HepG2 (cell line): Measurements from ENCODE around the gene JOSD1. TPM values are rescaled to one million over a fixed set of nuclear protein-coding genes. Genes with fewer than 3 reads are reported as not detected.

ENCODE experiments used
- ASH2L ChIP-seq: fragments of 300-600, 200-600 bp; sonication (generic); IDR thresholded peaks from 2 replicates; pipeline ENCODE4 v1.7.0; 2017; ENCODE audit warnings: low read depth, mild to moderate bottlenecking, moderate library complexity, mixed read lengths, low read length; ENCODE audit not compliant: insufficient read length
- CREB1 ChIP-seq, 2 experiments: fragments of 450-650 bp in 1 of 2; IDR thresholded peaks; 2 replicates each; pipeline ENCODE4 v1.6.1; 2016 to 2017; ENCODE audit warnings: control low read depth in 1 of 2, mild to moderate bottlenecking in 1 of 2, missing compliant biosample characterization in 1 of 2, missing genetic modification characterization in 1 of 2
- DNMT1 ChIP-seq: sonication (generic); formaldehyde crosslinking; IDR thresholded peaks from 2 replicates; pipeline ENCODE4 v1.5.1; 2020; ENCODE audit warnings: mild to moderate bottlenecking, missing genetic modification reagents
- FOXK1 ChIP-seq: sonication (generic); formaldehyde crosslinking; IDR thresholded peaks from 2 replicates; pipeline ENCODE4 v1.4.0; 2020; ENCODE audit warnings: low read depth, missing genetic modification reagents, borderline replicate concordance
- HNRNPUL1 ChIP-seq: fragments of 200-400 bp; formaldehyde crosslinking; IDR thresholded peaks from 2 replicates; pipeline ENCODE4 v1.6.1; 2017; ENCODE audit warnings: low read depth, mild to moderate bottlenecking, low read length, moderate library complexity
- KDM2A ChIP-seq: sonication (generic); formaldehyde crosslinking; IDR thresholded peaks from 2 replicates; pipeline ENCODE4 v1.4.0; 2020; ENCODE audit warnings: low read depth, missing genetic modification reagents, borderline replicate concordance
- MAF1 ChIP-seq: sonication (generic); formaldehyde crosslinking; IDR thresholded peaks from 2 replicates; pipeline ENCODE4 v1.5.0; 2020; ENCODE audit warnings: missing genetic modification reagents, borderline replicate concordance
- MXI1 ChIP-seq: IDR thresholded peaks from 3 replicates; pipeline ENCODE4 v1.6.1; 2012; ENCODE audit warnings: low read depth, low read length, inconsistent platforms, borderline replicate concordance
- NCOA5 ChIP-seq: sonication (generic); formaldehyde crosslinking; IDR thresholded peaks from 2 replicates; pipeline ENCODE4 v1.4.0; 2020; ENCODE audit warnings: missing genetic modification reagents
- NFIB ChIP-seq: sonication (generic); formaldehyde crosslinking; IDR thresholded peaks from 2 replicates; pipeline ENCODE4 v1.9.0; 2021; ENCODE audit warnings: missing genetic modification reagents, mild to moderate bottlenecking, borderline replicate concordance
- NR1H2 ChIP-seq: sonication (generic); formaldehyde crosslinking; IDR thresholded peaks from 2 replicates; pipeline ENCODE4 v1.8.1; 2022; ENCODE audit warnings: low read depth, missing genetic modification reagents, borderline replicate concordance
- PRPF4 ChIP-seq: fragments of 200-400 bp; formaldehyde crosslinking; IDR thresholded peaks from 2 replicates; pipeline ENCODE4 v1.6.1; 2016; ENCODE audit warnings: low read length, low read depth; ENCODE audit not compliant: poor library complexity, severe bottlenecking
- RXRA ChIP-seq: sonication (generic); formaldehyde crosslinking; IDR thresholded peaks from 2 replicates; pipeline ENCODE4 v1.5.1; 2020; ENCODE audit warnings: missing genetic modification reagents
- SCMH1 ChIP-seq: sonication (generic); formaldehyde crosslinking; IDR thresholded peaks from 2 replicates; pipeline ENCODE4 v1.9.0; 2021; ENCODE audit warnings: missing genetic modification reagents, mild to moderate bottlenecking, borderline replicate concordance
- SRSF9 ChIP-seq: fragments of 200-400 bp; formaldehyde crosslinking; IDR thresholded peaks from 2 replicates; pipeline ENCODE4 v1.6.1; 2018; ENCODE audit warnings: borderline replicate concordance, mild to moderate bottlenecking, low read depth, low read length; ENCODE audit not compliant: insufficient read depth, poor library complexity, severe bottlenecking
- TCF7L2 ChIP-seq: IDR thresholded peaks from 2 replicates; pipeline ENCODE4 v1.6.1; 2011; ENCODE audit warnings: mild to moderate bottlenecking, low read depth, low read length, moderate library complexity
- ZBTB1 ChIP-seq: sonication (generic); formaldehyde crosslinking; IDR thresholded peaks from 2 replicates; pipeline ENCODE4 v1.4.0; 2020; ENCODE audit warnings: missing genetic modification reagents, borderline replicate concordance
- ZBTB3 ChIP-seq: sonication (generic); formaldehyde crosslinking; IDR thresholded peaks from 2 replicates; pipeline ENCODE4 v1.4.0; 2020; ENCODE audit warnings: low read depth, mild to moderate bottlenecking, moderate library complexity, missing genetic modification reagents, borderline replicate concordance
- ZFAT ChIP-seq: sonication (generic); formaldehyde crosslinking; conservative IDR thresholded peaks from 2 replicates; pipeline ENCODE4 v1.8.1; 2023; ENCODE audit warnings: missing genetic modification reagents, inconsistent platforms
- ZFP82 ChIP-seq: sonication (generic); formaldehyde crosslinking; IDR thresholded peaks from 2 replicates; pipeline ENCODE4 v1.5.1; 2020; ENCODE audit warnings: mild to moderate bottlenecking, missing genetic modification reagents, borderline replicate concordance
- ZNF205 ChIP-seq: IDR thresholded peaks from 2 replicates; pipeline ENCODE4 v1.6.1; 2018; ENCODE audit warnings: missing biosample characterization, missing genetic modification reagents
- ZNF224 ChIP-seq: sonication (generic); formaldehyde crosslinking; IDR thresholded peaks from 2 replicates; pipeline ENCODE4 v1.5.0; 2020; ENCODE audit warnings: mild to moderate bottlenecking, missing genetic modification reagents
- ZNF232 ChIP-seq: sonication (generic); formaldehyde crosslinking; IDR thresholded peaks from 2 replicates; pipeline ENCODE4 v1.4.0; 2020; ENCODE audit warnings: missing genetic modification reagents, borderline replicate concordance
- ZNF333 ChIP-seq: sonication (generic); formaldehyde crosslinking; IDR thresholded peaks from 2 replicates; pipeline ENCODE4 v1.4.0; 2020; ENCODE audit warnings: mild to moderate bottlenecking, missing genetic modification reagents, borderline replicate concordance
- ZNF546 ChIP-seq: sonication (generic); formaldehyde crosslinking; conservative IDR thresholded peaks from 2 replicates; pipeline ENCODE4 v1.8.1; 2023; ENCODE audit warnings: mild to moderate bottlenecking, missing genetic modification reagents
- ZSCAN9 ChIP-seq: IDR thresholded peaks from 2 replicates; pipeline ENCODE4 v1.6.1; 2016; ENCODE audit warnings: borderline replicate concordance
- polyA plus RNA-seq, 8 experiments: library from polyadenylated mRNA; depleted of rRNA in 3 of 8; stranded (reverse) in 7 of 8; unstranded in 1 of 8; fragments of >200 nt; fragmentation: Illumina TruSeq in 4 of 8; extraction: Trizol in 4 of 8; gene quantifications; 2 replicates each; pipeline versions ENCODE4 v1.2.1 to v1.2.3, GENCODE V29; 2011 to 2016; ENCODE audit warnings: low read depth in 4 of 8, missing spikeins in 1 of 8, mixed read lengths in 1 of 8; ENCODE audit not compliant: insufficient read depth in 1 of 8
- total RNA-seq, 5 experiments: library from RNA; depleted of rRNA; stranded (reverse); fragments of >200 nt; fragmentation: Illumina TruSeq; extraction: Trizol; gene quantifications; 2 replicates each; pipeline ENCODE4 v1.2.3, GENCODE V29; 2016; ENCODE audit warnings: low read depth in 1 of 5
- TF ChIP-seq, protein P1 (sequence below): sonication (generic); IDR thresholded peaks from 2 replicates; pipeline ENCODE4 v1.6.1; 2016; ENCODE audit warnings: low read depth, borderline replicate concordance
- TF ChIP-seq, protein P2 (sequence below): sonication (generic); formaldehyde crosslinking; IDR thresholded peaks from 2 replicates; pipeline ENCODE4 v1.5.1; 2020; ENCODE audit warnings: missing genetic modification reagents, mild to moderate bottlenecking, borderline replicate concordance

Gene JOSD1
- total and polyA plus RNA-seq, 2 of the 13 experiments (the other 11 are each of a cell fraction or from before 2014, with no cell fraction given) = 31.7 to 38.4 TPM

DNA sequence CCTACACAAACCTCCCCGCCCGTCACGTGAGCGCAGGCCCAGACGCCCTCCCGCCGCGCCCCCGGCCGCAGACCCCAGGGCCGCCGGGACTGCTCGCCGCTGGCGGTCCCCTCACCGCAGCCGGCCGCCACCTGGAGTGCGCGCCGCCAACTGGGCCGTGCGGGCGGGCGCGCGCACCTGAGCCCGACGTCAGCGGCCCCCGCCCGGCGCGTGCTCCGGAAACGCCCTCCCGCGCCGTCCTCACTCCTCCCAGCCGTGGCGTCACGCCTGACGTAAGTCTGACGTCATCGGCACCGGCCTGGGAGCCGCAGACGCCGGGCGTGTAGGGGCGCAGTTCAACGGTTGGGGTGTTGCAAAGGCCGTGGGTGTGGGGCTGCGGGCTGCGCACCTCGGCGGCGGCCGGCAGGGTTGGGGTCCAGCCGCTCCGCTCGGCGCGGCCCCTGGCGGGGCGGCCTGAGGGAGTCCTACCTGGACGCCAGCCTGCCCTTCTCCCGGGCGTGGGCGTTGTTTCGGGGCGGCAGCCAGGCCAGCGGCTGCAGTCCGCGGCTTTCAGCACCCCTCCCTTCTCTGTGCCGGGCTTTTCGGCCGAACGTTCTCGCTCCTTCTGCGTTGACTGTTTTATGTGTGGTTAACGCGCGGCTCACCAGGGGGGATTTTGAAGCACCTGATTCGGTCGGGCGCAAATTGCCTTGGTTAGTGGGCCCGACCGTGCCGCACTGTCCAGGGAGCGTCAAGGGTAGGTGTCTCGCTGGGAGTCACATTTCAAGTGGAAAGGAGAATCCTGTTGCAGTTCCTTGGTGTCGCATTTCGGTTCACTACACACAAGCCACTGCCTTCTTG is at the start of gene JOSD1 (continued):
- TF ChIP-seq SCMH1 (CRISPR knock-in tag) (no peak), MXI1 (peak; percentile 63; the same call in 1 of the 3 replicates), ZFAT (CRISPR knock-in tag) (no peak), FOXK1 (no peak; the same call in 1 of the 2 replicates), ZNF205 (CRISPR knock-in tag) (peak; percentile 71; the same call in 1 of the 2 replicates), MAF1 (no peak), DNMT1 (CRISPR knock-in tag) (no peak), ZNF546 (0 out of 2 replicates have a peak, but pooled peaks have one; percentile 62), ZNF333 (CRISPR knock-in tag) (peak; percentile 61; the same call in 1 of the 2 replicates), HNRNPUL1 (no peak), NR1H2 (no peak), NCOA5 (CRISPR knock-in tag) (no peak), TCF7L2 (no peak), PRPF4 (no peak), ZBTB1 (no peak), ZSCAN9 (CRISPR knock-in tag) (no peak; the same call in 1 of the 2 replicates), ZFP82 (no peak), ZBTB3 (CRISPR knock-in tag) (no peak), RXRA (CRISPR knock-in tag) (no peak; the same call in 1 of the 2 replicates), CREB1 (IDR thresholded peaks at IDR 0.05) (peak; percentile 99), CREB1 (CRISPR knock-in tag; IDR thresholded peaks at IDR 0.05) (peak; percentile 90), KDM2A (CRISPR knock-in tag) (peak; percentile 67), ASH2L (peak; percentile 62), SRSF9 (no peak), NFIB (CRISPR knock-in tag) (no peak), ZNF224 (CRISPR knock-in tag) (no peak), ZNF232 (0 out of 2 replicates have a peak, but pooled peaks have one; percentile 51)
- TF ChIP-seq, protein P1, sequence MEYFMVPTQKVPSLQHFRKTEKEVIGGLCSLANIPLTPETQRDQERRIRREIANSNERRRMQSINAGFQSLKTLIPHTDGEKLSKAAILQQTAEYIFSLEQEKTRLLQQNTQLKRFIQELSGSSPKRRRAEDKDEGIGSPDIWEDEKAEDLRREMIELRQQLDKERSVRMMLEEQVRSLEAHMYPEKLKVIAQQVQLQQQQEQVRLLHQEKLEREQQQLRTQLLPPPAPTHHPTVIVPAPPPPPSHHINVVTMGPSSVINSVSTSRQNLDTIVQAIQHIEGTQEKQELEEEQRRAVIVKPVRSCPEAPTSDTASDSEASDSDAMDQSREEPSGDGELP = peak; percentile 23; the same call in 1 of the 2 replicates
- TF ChIP-seq, protein P2, sequence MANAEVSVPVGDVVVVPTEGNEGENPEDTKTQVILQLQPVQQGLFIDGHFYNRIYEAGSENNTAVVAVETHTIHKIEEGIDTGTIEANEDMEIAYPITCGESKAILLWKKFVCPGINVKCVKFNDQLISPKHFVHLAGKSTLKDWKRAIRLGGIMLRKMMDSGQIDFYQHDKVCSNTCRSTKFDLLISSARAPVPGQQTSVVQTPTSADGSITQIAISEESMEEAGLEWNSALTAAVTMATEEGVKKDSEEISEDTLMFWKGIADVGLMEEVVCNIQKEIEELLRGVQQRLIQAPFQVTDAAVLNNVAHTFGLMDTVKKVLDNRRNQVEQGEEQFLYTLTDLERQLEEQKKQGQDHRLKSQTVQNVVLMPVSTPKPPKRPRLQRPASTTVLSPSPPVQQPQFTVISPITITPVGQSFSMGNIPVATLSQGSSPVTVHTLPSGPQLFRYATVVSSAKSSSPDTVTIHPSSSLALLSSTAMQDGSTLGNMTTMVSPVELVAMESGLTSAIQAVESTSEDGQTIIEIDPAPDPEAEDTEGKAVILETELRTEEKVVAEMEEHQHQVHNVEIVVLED (CRISPR knock-in tag) = peak; percentile 87
